HEK293 (cell line): ENCODE results near the gene SLMAP.

Experiments
- BCL11B ChIP-seq: fragments of 450-650 bp; formaldehyde crosslinking; IDR thresholded peaks from 2 replicates; pipeline ENCODE4 v1.5.1; 2016; ENCODE audit warnings: low read depth, missing biosample characterization, missing genetic modification characterization
- KLF1 ChIP-seq: fragments of 450-650 bp; formaldehyde crosslinking; IDR thresholded peaks from 2 replicates; pipeline ENCODE4 v1.5.1; 2016; ENCODE audit warnings: missing biosample characterization, missing genetic modification characterization
- ZNF121 ChIP-seq: fragments of 450-650 bp; formaldehyde crosslinking; IDR thresholded peaks from 2 replicates; pipeline ENCODE4 v1.5.1; 2016; ENCODE audit warnings: missing biosample characterization, missing genetic modification characterization
- ZNF24 ChIP-seq: fragments of 450-650 bp; formaldehyde crosslinking; IDR thresholded peaks from 2 replicates; pipeline ENCODE4 v1.5.1; 2016; ENCODE audit warnings: missing biosample characterization, missing genetic modification characterization
- ZNF335 ChIP-seq: fragments of 450-650 bp; formaldehyde crosslinking; conservative IDR thresholded peaks from 2 replicates; pipeline ENCODE4 v1.5.1; 2016; ENCODE audit warnings: missing biosample characterization, missing genetic modification characterization
- ZNF449 ChIP-seq: fragments of 450-650 bp; formaldehyde crosslinking; IDR thresholded peaks from 2 replicates; pipeline ENCODE4 v1.5.1; 2017; ENCODE audit warnings: missing biosample characterization, mild to moderate bottlenecking, missing genetic modification characterization, moderate library complexity
- TF ChIP-seq, protein P1 (sequence below): fragments of 450-650 bp; formaldehyde crosslinking; IDR thresholded peaks from 2 replicates; pipeline ENCODE4 v1.5.1; 2016; ENCODE audit warnings: missing biosample characterization, missing genetic modification characterization

DNA sequence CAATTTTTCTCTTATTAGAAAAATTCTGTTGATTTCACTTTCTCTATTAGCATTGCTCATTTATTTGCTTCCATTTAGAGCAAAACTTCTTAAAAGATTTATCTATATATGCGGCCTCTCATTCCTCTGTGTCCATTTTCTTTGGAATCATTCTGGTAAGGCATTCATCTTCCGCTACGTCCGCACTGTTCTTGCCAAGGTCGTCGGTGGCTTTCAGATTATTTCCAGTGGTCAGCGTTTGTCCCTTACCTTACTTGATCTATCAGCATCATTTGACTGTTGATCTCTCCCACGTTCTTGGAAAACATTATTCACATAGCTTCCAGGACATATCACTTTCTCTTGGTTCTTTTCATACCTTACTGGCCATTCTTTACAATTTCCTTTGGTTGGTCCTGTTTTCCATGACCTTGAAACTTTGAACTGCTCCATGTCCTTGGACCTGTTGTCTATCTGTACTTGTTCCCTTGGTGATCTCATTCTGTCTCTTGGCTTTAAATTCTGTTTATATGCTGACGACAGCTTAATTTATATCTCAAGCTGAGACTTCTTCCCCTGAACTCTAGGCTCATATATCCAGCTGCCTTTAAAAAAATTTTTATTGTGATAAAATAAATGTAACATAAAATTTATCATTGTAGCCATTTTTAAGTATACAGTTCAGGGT, 54.5 kb downstream of the SLMAP start:
- no peak for TF ChIP-seq KLF1
- TF ChIP-seq, protein P1, sequence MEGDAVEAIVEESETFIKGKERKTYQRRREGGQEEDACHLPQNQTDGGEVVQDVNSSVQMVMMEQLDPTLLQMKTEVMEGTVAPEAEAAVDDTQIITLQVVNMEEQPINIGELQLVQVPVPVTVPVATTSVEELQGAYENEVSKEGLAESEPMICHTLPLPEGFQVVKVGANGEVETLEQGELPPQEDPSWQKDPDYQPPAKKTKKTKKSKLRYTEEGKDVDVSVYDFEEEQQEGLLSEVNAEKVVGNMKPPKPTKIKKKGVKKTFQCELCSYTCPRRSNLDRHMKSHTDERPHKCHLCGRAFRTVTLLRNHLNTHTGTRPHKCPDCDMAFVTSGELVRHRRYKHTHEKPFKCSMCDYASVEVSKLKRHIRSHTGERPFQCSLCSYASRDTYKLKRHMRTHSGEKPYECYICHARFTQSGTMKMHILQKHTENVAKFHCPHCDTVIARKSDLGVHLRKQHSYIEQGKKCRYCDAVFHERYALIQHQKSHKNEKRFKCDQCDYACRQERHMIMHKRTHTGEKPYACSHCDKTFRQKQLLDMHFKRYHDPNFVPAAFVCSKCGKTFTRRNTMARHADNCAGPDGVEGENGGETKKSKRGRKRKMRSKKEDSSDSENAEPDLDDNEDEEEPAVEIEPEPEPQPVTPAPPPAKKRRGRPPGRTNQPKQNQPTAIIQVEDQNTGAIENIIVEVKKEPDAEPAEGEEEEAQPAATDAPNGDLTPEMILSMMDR (tag by site-specific recombination): no peak
- TF ChIP-seq ZNF449 (tag by site-specific recombination): no peak
- no peak for TF ChIP-seq ZNF24
- no peak for TF ChIP-seq ZNF121 (tag by site-specific recombination)
- no peak for TF ChIP-seq BCL11B (tag by site-specific recombination)
- TF ChIP-seq ZNF335 (tag by site-specific recombination): no peak
